Stimulated activated CD4-positive, alpha-beta T cell treated with anti-CD3 and anti-CD28 coated beads, Interleukin-4, amount 100 ng/mL, for 48 hours (primary cell): ENCODE data around the gene IFT27.
"Not testable (repeated sequence)": the region's sequence is repeated elsewhere in the genome, so short reads cannot be mapped to it uniquely, and the experiment has no call there.

Experiments
- DNase-seq, 2 donors: peaks; one replicate each; pipeline ENCODE4 v3.0.0-alpha.2; 2020; ENCODE audit warnings: low read depth in 2 of 2

The IFT27 gene

GRCh38 chr22:36765131-36765942 lies 10.6 kb downstream of the IFT27 start:
- DNase-seq, result no peak

DNA sequence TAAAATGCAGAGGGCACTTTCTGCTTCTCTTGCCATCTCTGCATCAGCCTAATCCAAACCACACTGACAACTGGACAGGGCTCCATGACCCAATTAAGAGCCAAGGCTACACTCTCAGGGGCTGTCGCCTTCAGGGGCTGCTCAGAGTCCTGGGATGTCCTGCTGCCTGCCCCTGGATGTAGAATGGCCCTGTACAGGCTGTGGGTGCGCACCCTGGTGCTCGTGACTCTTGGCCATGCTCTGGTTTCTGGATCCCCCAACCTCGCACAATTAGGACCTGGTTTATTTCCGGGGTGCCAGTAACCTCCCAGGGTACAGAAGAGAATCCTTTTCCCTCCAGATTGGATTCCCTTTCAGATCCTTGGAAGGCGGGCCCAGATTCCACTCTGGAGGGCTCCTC lies 11.3 kb downstream of the IFT27 start:
- DNase-seq, result no peak

DNA sequence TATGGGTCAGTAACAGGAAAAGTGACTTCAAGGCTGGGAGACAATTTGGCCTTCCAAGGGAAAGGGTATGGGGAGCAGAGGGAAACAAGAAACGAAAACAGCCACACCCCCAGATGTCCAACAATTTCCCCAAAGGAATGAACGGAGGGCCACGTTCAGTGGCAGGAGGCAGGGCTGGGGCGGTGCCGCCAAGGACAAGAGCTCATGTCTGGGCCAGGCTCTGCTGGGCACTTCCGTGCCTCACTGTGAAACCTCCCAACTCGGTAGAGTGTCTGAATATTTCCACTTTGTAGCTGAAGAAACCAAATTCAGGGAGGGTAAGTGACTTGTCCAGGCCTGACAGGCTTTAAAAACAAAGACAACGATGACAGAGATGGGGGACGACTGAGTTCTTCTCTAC lies 11.9 kb downstream of the IFT27 start:
- no peak for DNase-seq

- DNase-seq, result no peak
Measured at GRCh38 chr22:36763576-36763975, 12.3 kb downstream of the IFT27 start.

DNA sequence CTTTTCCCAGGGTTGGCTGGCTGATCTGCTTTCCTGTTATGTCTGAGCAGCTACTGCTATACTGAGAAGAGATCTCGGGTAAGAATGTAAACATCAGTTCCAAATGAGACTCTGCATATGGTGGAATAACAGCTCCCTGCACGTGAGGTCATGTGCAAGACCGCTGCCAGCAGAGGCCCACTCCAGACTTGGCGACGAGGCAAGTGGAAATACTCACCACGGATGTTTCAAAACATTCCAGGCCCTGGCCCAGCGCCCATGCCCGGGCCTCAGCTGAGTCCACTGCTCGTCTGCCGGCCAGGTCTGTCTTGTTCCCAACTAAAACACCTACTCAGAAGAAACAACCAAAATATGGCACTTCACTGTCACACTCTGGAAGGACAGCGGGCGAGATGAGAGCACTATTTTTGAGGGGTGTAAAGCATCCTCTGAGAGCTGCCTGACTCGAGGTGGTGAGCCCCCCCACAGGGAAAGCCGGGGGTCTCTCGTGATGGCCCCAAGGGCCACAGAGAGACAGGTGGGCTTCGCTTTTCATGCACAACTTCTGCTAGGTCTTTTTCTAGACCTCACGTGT lies 13.1 kb downstream of the IFT27 start:
- DNase-seq, result no peak

GRCh38 chr22:36761553-36762240 lies 14.2 kb downstream of the IFT27 start:
- no peak for DNase-seq

DNA sequence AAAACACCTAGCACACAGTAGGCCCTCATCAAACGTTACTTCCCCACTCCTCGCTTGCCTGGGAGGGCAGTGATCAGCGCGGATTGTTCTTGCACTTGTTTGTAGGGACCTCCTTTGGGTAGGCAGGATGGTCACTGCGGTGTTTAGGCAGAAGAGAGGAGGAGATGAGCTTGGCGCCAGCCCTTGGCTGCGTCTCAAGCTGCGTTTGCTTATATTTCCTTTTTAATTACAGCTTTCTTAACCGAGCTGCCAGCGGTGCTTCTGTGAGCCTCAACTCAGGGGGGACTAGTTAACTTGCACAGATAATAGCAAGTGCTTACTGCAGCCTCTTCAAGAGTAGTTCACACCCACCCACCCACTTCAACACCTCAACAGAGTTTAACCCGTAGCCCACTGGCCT lies 15.1 kb downstream of the IFT27 start:
- no peak for DNase-seq

- DNase-seq, result no peak
Measured at GRCh38 chr22:36759481-36760159, 16.3 kb downstream of the IFT27 start.

DNA sequence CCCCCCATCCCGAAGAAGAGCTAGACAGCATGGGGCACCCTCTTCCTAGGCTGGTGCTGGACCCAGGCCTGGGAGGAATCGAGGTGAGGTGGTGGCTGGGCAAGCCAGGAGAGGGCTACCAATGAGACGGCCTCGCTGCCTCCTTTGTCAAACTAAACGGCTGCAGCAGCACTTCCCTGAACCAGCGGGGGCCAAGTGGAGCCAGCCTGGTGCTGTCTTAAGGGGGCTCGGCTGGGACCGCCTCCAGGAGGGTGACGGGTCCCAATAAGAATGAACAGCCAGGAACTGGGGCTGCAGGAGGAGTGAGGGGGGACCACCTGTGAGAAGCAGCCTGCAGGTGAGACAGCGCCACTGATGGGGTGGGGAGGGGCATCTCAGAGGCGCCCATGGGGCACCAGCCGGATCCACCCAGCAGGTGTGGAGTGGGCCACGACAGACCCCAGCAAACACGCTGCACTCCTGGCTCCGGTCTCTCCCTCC lies 17.1 kb downstream of the IFT27 start:
- DNase-seq, result no peak

DNA sequence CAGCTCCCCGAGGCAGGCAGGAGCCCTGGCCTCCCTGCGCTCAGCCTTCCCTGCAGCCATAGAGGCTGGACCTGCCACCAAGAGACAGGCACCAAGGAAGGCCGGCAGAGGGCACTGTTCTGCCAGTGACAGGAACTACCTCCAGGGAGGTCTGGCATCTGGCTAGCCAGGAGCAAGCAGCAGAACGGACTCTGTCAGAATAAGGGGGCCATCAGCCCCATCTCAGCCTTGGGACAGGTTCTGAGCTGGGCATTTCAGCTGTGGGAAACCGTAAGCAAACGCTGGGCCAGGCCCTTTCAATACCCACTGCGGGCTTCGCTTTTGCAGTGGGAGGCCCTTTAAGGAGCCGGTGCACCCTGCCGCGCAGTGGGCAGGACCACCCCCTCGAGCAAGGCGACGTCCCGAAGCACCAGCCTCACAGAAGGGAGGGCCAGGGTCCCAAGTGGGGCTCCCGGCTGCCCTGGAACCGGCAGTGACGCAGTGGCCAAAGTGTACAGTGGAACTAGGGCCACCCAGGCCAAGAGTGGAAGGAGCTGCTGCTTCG lies 18.2 kb downstream of the IFT27 start:
- DNase-seq, result peak; percentile 67 to 73

DNA sequence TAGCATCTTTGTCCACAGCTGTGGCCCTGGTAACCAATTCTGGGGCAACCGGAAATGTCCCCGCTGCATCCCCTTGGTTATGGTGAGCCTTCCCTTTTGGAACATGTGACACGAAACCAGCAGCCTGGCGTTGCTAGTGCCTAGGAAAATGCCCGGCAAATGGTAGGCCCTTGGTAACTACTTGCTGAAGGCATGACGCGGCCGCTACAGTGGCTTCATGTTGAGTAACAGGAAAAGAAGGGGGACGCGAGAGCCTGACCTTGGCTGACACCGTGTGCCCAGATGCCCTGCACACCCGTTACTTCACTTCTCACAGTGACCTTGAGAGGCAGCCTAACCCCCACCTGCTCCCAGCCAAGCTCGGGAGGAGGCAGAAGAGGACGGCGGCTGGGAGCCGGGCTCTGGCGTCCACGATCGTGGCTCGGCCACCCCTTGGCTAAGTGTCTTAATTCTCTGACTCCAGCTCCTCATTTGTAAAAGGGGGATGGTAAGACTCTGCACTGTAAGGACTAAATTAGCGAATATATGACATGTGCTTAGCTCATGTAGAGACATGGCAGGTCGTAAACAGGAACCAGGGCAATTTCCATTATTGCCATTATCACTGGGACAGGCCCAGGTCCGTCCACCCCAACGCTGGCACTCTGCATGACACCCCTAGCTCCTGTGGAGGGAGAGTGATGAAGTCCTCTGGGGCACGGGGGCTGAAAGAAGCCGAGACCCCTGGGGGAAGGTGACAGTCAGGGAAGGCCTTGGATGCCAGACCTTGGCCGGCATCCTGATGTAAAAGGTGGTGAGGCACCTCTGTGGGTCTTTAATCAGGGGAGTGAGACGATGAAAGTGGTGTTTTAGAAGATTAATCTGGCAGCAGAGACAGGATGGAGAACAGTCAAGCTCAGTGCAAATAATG lies 18.9 kb downstream of the IFT27 start:
- no peak for DNase-seq

GRCh38 chr22:36756031-36756430 lies 19.9 kb downstream of the IFT27 start:
- DNase-seq, result no peak

DNA sequence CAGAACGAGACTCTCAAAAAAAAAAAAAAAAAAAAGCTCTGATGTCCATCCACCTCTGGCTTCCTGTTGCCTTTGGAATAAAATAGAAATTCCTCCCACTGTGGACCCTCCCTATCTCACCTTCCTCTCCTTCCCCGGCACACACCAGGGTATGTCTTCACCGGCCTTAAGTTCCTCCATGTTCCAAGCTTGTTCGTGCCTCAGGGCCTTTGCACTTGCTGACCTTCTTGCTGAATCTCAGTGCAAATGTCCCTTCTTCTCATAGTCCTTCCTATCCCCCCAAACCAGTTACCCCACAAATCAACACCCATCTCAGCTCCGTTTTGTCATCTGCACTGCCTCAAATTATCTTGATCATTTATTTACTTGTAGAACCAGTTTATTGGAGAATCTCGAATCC lies 20.6 kb downstream of the IFT27 start:
- no peak for DNase-seq

- DNase-seq, result not testable (repeated sequence)
Measured at GRCh38 chr22:36754881-36755280, 21.0 kb downstream of the IFT27 start.

GRCh38 chr22:36753916-36754315 lies 22.0 kb downstream of the IFT27 start:
- DNase-seq, result no peak

GRCh38 chr22:36753120-36753802 lies 22.7 kb downstream of the IFT27 start:
- DNase-seq, result no peak

DNA sequence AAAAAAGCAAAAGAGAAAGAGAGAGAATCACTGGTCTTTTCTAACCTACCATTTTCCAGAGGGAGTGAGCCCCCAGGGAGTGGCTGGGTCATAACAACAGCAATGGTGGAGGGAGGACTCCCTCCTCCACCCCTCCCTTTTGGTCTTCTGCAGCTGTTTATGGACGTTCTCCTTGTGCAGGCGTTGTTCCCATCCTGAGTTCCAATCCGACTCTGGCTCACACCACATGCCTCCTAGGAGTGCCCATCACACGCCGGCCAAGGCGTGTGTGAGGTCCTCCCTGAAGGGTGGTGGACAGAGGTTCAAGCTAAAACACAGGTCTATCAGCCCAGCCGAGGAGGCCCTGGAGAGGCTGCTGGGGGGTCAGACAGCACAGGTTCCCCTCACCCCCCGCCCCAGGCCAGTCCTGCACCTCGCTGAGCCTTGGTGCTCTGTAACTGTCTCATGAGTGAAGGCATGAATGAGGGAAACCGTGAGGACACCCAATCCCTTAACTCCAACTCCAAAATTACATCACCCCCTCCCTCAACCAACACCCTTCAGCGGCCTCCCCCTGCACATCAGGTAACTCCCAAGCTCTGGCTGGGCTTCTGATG lies 29.4 kb downstream of the IFT27 start:
- no peak for DNase-seq

- no peak for DNase-seq
Measured at GRCh38 chr22:36745301-36745995, 30.5 kb downstream of the IFT27 start.

DNA sequence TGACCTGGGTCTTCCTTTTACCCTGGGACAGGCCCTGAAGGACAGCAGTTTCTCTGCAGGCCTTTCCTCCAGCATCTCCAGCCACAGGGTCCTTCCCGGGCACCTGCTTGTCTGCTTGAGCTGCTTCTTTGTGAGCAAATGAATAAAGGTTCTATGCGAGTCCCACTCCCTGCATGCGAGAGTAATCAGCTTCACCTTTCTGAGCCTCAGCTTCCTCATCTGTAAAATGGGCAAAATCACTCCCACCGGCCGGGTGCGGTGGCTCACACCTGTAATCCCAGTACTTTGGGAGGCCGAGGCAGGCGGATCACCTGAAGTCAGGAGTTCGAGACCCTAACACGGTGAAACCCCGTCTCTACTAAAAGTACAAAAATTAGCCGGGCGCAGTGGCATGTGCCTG lies 31.1 kb downstream of the IFT27 start:
- DNase-seq, result no peak
